ENCODE results near the gene PRRC2C.
"Not testable (repeated sequence)": the region's sequence is repeated elsewhere in the genome, so short reads cannot be mapped to it uniquely, and the experiment has no call there.

The PRRC2C gene

DNA sequence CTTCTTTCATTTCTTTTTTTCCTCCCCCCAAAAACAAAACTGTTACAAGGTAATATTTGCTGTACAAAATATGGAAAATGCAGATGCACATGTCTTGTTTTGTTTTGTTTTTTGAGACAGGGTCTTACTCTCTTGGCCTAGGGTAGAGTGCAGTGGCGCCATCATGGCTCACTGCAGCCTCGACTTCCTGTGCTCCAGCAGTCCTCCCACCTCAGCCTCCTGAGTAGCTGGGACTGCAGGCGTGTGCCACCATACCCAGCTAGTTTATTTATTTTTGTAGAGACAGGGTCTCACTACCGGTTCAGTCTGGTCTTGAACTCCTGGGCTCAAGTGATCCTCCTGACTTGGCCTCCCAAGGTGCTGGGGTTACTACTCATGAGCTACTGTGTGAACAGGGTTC lies 15.5 kb downstream of the PRRC2C start:
- DNase-seq = no peak

DNA sequence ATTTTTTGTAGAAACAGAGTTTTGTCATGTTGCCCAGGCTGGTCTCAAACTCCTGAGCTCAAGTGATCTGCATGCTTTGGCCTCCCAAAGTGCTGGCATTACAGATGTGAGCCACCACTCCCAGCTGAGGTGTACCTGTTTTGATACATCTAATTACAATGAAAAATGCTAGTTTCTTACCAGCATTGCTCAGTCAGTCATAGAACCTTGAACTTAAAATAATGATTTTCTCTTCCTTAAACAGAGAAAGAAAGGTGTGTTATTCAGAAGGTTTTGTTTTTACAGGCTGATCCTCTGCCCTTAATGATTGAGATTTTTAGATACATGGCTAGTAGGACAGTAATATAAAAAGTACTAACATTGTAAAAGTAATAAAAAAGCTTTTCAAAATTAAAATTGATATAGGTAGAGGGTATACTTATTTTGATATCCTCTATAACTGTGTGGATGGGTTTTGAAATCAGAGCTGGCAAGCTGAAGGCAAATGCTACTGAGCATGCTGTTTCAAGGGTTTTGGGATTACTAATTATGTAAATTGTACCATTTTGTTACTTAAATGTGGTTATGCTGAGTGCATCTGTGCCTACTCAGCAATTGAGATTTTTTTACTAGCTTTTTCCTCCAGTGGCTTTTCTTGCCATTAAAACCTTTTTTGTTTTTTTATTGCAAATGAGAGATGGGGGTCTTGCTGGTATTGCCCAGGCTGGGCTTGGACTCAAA lies 16.1 kb downstream of the PRRC2C start:
- DNase-seq = no peak

GRCh38 chr1:171506525-171507304 lies 21.4 kb downstream of the PRRC2C start:
- DNase-seq = peak; percentile 10

- no peak for DNase-seq
Observed at GRCh38 chr1:171507435-171507834, 22.1 kb downstream of the PRRC2C start.

- no peak for DNase-seq
Observed at GRCh38 chr1:171509191-171509590, 23.9 kb downstream of the PRRC2C start.

DNA sequence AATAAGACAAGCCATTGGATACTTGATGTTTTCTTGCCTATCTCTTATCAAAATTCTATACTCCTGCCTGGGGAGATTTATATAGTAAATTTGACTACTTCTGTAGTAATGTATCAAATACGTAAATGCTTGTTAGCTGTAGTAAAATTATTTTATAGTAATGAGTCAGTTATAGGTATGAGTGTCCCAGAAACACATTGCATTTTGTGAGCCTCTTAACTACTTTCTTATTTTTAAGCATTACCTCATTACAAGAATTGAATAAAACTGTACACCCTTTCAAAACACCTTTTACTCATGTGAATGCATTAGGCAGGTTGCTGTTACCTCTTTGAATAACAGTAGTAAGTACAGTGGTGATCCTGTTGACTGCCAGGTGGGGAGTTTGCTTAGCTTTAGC lies 28.4 kb downstream of the PRRC2C start:
- no peak for DNase-seq

DNA sequence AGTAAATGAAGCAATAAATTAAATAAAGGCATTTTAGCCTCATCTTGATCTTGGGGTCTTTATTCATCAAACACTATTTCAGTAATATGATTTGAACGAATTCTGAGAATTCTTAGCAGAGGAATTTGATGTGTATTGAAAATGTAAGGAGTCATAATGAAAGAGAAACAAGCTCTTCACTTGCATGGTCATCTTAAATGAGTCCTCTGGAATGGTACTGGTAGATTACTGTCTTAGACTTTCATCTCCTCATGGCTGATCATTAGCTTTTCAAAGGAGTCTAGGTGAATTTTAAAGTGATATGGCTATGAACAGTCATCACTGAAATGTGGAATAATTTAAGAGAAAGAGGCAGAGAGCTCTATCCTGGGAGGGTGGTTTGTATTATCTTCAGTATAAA lies 30.0 kb downstream of the PRRC2C start:
- DNase-seq = no peak

DNA sequence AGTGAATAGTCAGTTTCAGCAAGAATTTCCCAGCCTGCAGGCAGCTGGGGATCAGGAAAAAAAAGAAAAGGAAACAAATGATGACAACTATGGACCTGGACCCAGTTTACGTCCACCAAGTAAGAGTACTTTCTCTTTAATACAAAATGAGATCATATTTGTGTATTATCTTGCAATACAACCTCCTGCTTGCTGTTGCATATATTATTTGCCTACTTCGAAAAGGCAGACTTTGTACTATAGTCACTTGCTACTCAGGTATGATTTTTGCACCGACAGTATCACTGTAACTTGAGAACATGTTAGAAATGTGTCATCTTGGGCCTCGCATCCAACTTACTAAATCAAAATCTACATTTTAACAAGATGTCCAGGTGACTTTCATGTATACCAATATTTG lies 30.4 kb downstream of the PRRC2C start:
- DNase-seq = no peak

DNA sequence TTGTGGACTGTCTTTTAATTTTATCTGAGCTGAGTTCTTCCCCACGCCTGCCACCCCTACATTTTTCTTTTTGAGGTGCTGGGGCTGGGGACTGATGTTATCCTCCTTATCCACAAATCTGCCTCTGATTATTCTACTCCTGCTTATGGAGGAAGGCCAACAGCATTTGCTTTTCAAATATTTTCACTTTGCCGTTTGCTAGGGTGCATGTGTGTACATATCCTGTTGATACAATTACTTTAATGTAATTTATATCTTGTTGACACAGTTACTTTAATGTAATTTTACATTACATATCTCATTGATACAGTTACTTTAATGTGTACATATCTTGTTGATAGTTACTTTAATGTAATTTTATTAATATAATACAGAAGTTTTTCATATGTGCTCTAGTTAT lies 36.2 kb downstream of the PRRC2C start:
- DNase-seq = no peak

DNA sequence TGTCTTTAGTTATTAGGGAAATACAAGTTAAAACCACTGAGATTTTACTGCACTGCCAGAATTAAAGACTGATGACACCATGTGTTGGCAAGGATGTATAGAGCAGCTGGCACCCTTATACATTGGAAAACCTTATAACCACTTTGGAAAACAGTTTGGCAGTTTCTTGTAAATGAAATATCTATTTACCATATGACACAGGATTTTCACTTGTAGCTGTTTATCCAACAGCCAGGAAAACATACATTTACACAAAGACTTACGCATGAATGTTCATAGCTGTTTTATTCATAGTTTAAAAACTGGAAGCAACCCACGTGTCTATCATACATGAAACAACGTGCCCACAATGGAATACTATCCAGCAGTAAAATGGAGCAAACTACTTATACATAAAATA lies 45.3 kb downstream of the PRRC2C start:
- no peak for DNase-seq

GRCh38 chr1:171532520-171532919 lies 47.2 kb downstream of the PRRC2C start:
- no peak for DNase-seq

DNA sequence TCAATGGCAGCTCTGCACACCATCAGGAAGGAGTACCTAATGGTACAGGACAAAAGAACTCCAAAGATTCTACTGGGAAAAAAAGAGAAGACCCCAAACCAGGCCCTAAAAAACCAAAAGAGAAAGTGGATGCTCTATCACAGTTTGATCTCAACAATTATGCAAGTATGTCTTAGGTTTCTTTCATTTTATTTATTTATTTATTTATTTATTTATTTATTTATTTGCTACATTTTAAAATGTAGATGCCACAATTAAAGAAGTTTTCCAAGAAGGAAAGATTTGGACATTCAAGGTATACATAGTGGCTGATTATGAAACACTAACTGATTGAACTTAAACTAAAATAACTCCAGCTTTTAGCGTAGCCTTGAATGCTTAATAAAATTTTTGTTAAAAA lies 60.2 kb downstream of the PRRC2C start:
- no peak for DNase-seq

- no peak for DNase-seq
Observed at GRCh38 chr1:171550050-171550449, 64.7 kb downstream of the PRRC2C start.

DNA sequence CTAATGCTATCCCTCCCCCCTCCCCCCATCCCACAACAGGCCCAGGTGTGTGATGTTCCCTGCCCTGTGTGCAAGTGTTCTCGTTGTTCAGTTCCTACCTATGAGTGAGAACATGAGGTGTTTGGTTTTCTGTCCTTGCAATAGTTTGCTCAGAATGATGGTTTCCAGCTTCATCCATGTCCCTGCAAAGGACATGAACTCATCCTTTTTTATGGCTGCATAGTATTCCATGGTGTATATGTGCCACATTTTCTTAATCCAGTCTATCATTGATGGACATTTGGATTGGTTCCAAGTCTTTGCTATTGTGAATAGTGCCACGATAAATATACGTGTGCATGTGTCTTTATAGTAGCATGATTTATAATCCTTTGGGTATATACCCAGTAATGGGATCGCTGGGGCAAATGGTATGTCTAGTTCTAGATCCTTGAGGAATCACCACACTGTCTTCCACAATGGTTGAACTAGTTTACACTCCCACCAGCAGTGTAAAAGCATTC lies 65.3 kb downstream of the PRRC2C start:
- DNase-seq = not testable (repeated sequence)

DNA sequence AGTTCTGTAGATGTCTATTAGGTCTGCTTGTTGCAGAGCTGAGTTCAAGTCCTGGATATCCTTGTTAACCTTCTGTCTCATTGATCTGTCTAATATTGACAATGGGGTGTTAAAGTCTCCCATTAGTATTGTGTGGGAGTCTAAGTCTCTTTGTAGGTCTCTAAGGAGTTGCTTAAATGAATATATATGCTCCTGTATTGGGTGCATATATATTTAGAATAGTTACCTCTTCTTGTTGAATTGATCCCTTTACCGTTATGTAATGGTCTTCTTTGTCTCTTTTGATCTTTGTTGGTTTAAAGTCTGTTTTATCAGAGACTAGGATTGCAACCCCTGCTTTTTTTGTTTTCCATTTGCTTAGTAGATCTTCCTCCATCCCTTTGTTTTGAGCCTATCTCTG lies 68.6 kb downstream of the PRRC2C start:
- not testable (repeated sequence) for DNase-seq

DNA sequence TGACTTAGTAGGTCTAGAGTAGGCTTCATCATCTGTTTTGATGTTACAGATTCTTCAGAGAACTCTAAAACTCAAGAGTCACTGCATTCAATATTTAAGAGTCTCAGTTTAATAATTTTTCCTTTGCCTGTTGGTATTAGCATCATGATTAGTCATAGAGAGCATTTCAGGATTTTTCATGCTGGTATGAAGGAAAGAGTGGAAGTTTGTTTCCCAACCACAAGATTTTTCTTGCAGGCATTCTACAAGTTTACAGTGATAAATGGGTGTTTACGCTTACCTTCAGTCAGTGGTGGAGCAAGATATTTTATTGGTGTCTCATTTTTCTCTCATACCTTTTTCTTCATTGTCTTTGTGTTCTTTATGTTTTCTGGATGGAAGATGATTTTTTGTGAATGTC lies 78.3 kb downstream of the PRRC2C start:
- DNase-seq = peak; percentile 40

DNA sequence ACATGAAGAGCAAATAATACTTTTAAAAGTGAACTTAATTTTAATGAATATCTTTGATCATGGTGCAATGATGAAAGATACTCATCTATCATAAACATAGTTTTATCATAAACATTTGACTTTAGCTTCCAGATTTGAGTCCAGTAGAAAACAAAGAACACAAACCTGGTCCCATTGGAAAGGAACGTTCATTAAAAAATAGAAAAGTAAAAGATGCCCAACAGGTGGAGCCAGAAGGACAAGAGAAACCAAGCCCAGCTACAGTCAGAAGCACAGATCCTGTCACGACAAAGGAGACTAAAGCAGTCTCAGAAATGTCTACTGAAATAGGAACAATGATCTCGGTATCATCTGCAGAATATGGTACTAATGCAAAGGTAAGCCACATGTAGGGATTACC lies 81.1 kb downstream of the PRRC2C start:
- DNase-seq = no peak

GRCh38 chr1:171570295-171570694 lies 85.0 kb downstream of the PRRC2C start:
- no peak for DNase-seq

GRCh38 chr1:171576144-171576543 lies 90.8 kb downstream of the PRRC2C start:
- no peak for DNase-seq

GRCh38 chr1:171581226-171581625 lies 95.9 kb downstream of the PRRC2C start:
- no peak for DNase-seq

DNA sequence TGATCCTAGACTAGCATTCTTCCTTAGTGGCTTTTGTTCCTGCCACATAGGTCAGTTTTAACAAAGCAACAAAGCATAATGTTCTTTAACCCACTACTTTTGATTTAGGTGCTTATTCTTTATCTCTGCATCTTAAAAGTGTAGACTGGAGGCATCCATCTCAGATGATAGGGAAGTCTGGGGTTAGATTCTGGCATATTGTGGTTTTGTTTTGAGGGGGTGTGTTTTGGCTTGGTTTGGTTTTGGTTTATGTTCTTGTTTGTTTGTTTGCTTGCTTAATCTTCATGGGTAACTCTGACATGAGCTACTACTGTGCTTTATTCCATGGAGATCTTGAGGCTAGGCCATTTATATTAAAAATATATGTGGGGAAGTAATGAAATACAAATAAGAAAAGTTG lies 96.4 kb downstream of the PRRC2C start:
- DNase-seq = no peak

- no peak for DNase-seq
Observed at GRCh38 chr1:171582589-171582988, 97.3 kb downstream of the PRRC2C start.

DNA sequence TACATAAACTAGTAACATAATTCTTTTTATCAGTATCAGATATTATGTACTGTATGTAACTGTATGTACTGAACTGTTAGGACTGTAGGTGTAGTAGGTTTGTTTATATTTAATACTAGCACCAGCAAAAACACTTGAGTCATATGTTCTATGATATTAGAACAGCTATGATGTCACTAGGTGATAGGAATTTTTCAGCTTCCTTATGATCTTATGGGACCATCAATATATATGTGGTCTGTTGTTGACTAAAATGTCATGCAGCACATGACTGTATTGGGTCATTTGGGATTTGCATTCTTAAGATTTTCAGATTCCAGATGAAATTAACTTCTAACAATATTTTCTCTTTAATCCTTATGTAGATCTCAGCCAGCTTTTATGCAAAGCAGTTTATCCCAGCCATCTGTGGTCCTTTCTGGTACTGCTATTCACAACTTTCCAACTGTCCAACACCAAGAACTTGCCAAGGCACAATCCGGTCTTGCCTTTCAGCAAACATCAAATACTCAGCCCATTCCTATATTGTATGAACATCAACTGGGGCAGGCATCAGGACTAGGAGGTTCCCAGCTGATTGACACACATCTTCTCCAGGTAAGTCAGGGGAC lies 98.4 kb downstream of the PRRC2C start:
- DNase-seq = no peak

- DNase-seq = no peak
Observed at GRCh38 chr1:171585715-171586114, 100.4 kb downstream of the PRRC2C start.

Data from EL (cell line).